K562 (cell line): Measurements from ENCODE around the gene MAP2K7. TPM values are rescaled to one million over a fixed set of nuclear protein-coding genes. Genes with fewer than 3 reads are reported as not detected.
A peak's percentile ranks its signal among the peaks of the same experiment; 100 is the strongest.

Source experiments
- ATF1 ChIP-seq, 2 experiments: fragments of 450-650 bp in 1 of 2; IDR thresholded peaks; 2 replicates each; pipeline ENCODE4 v1.6.1; 2016; ENCODE audit warnings: missing compliant biosample characterization in 1 of 2, missing genetic modification characterization in 1 of 2
- BACH1 ChIP-seq: fragments of 200-800 bp; sonication (Bioruptor generic); IDR thresholded peaks from 2 replicates; pipeline ENCODE4 v1.6.1; 2016; ENCODE audit warnings: missing genetic modification characterization, missing compliant biosample characterization
- CREM ChIP-seq: IDR thresholded peaks from 2 replicates; pipeline ENCODE4 v1.6.1; 2014; ENCODE audit warnings: antibody characterized with exemption, low read depth
- ETV6 ChIP-seq, 3 experiments: fragments of 150-350 bp in 1 of 3; sonication (generic) in 1 of 3; formaldehyde crosslinking in 1 of 3; IDR thresholded peaks; 2 replicates each; pipeline versions ENCODE4 v1.6.1 to v1.8.0; 2014 to 2022; ENCODE audit warnings: borderline replicate concordance in 2 of 3, low read depth in 2 of 3, antibody characterized with exemption in 1 of 3, low read length in 1 of 3, mild to moderate bottlenecking in 1 of 3, missing genetic modification reagents in 1 of 3
- GABPB1 ChIP-seq: sonication (generic); formaldehyde crosslinking; IDR thresholded peaks from 2 replicates; pipeline ENCODE4 v1.8.0; 2022; ENCODE audit warnings: mild to moderate bottlenecking, missing genetic modification reagents
- GABPB2 ChIP-seq: fragments of 250-450 bp; sonication (Bioruptor Pico); conservative IDR thresholded peaks from 2 replicates; pipeline ENCODE4 v1.5.1; 2021; ENCODE audit warnings: mild to moderate bottlenecking
- JUND ChIP-seq, 2 experiments: IDR thresholded peaks; 2 replicates in 1 of 2; 3 replicates in 1 of 2; pipeline ENCODE4 v1.6.1; 2011; ENCODE audit warnings: borderline replicate concordance in 2 of 2, low read depth in 2 of 2, low read length in 2 of 2, improper control_type of control experiment in 1 of 2, missing biosample characterization in 1 of 2, missing genetic modification characterization in 1 of 2, missing genetic modification reagents in 1 of 2
- KDM1A ChIP-seq, 2 experiments: fragments of 450-650 bp; IDR thresholded peaks; 2 replicates each; pipeline ENCODE4 v1.6.1; 2016; ENCODE audit warnings: mild to moderate bottlenecking in 2 of 2
- MED1 ChIP-seq: sonication (generic); formaldehyde crosslinking; IDR thresholded peaks from 2 replicates; pipeline ENCODE4 v1.8.1; 2023; ENCODE audit warnings: missing genetic modification reagents, borderline replicate concordance
- RNF2 ChIP-seq: sonication (generic); IDR thresholded peaks from 2 replicates; pipeline ENCODE4 v1.6.1; 2016
- TARDBP ChIP-seq: fragments of 450-650 bp; IDR thresholded peaks from 2 replicates; pipeline ENCODE4 v1.6.1; 2016
- TCF3 ChIP-seq: sonication (generic); formaldehyde crosslinking; IDR thresholded peaks from 2 replicates; pipeline ENCODE4 v1.4.0; 2020; ENCODE audit warnings: mild to moderate bottlenecking, missing genetic modification reagents
- ZEB2 ChIP-seq: fragments of 450-650 bp; IDR thresholded peaks from 2 replicates; pipeline ENCODE4 v1.6.1; 2016
- ZFP1 ChIP-seq: fragments of 450-650 bp; formaldehyde crosslinking; IDR thresholded peaks from 2 replicates; pipeline ENCODE4 v1.4.0; 2020; ENCODE audit warnings: mild to moderate bottlenecking, mixed read lengths
- ZKSCAN1 ChIP-seq: fragments of 150-350 bp; IDR thresholded peaks from 2 replicates; pipeline ENCODE4 v1.6.1; 2016; ENCODE audit warnings: low read depth, low read length
- ZNF124 ChIP-seq: sonication (generic); formaldehyde crosslinking; IDR thresholded peaks from 2 replicates; pipeline ENCODE4 v1.8.1; 2022; ENCODE audit warnings: missing genetic modification reagents
- ZNF239 ChIP-seq: fragments of 250-450 bp; sonication (Bioruptor Pico); IDR thresholded peaks from 2 replicates; pipeline ENCODE4 v1.4.0; 2020; ENCODE audit warnings: mild to moderate bottlenecking
- ZNF354B ChIP-seq: fragments of 250-450 bp; sonication (Bioruptor Pico); IDR thresholded peaks from 2 replicates; pipeline ENCODE4 v1.4.0; 2020
- ZNF707 ChIP-seq: fragments of 250-450 bp; sonication (Bioruptor Pico); conservative IDR thresholded peaks from 2 replicates; pipeline ENCODE4 v1.8.0; 2022; ENCODE audit warnings: inconsistent platforms, mild to moderate bottlenecking, moderate library complexity
- ZNF785 ChIP-seq: fragments of 250-450 bp; sonication (Bioruptor Pico); IDR thresholded peaks from 2 replicates; pipeline ENCODE4 v1.4.0; 2020; ENCODE audit warnings: mild to moderate bottlenecking
- ZSCAN29 ChIP-seq: fragments of 450-650 bp; IDR thresholded peaks from 2 replicates; pipeline ENCODE4 v1.6.1; 2017
- polyA plus RNA-seq, 8 experiments: library from polyadenylated mRNA; depleted of rRNA in 4 of 8; stranded (reverse) in 5 of 8; unstranded in 3 of 8; fragments of >200 nt; fragmentation: Nextera tagmentation in 2 of 8; fragmentation: Illumina TruSeq in 1 of 8; extraction: Ambion mirVana in 2 of 8; extraction: Trizol in 1 of 8; gene quantifications; 2 replicates each; pipeline versions ENCODE4 v1.2.1 to v1.2.3, GENCODE V29; 2011 to 2014; ENCODE audit warnings: inconsistent platforms in 1 of 8, missing spikeins in 1 of 8
- total RNA-seq, 7 experiments: library from RNA; depleted of rRNA in 6 of 7; stranded (reverse); fragments of >200 nt in 6 of 7; fragmentation: Illumina TruSeq in 2 of 7; extraction: Trizol in 2 of 7; gene quantifications; 2 replicates each; pipeline versions ENCODE4 v1.2.1 to v1.2.3, GENCODE V29; 2011 to 2021; ENCODE audit warnings: low replicate concordance in 1 of 7
- TF ChIP-seq, protein P1 (sequence below): fragments of 200-400 bp; formaldehyde crosslinking; IDR thresholded peaks from 2 replicates; pipeline ENCODE4 v1.6.1; 2017; ENCODE audit warnings: mild to moderate bottlenecking, low read depth, low read length, moderate library complexity
- TF ChIP-seq, protein P2 (sequence below): fragments of 450-650 bp; IDR thresholded peaks from 2 replicates; pipeline ENCODE4 v1.6.1; 2016; ENCODE audit warnings: antibody characterized with exemption
- TF ChIP-seq, protein P3 (sequence below), 2 experiments: fragments of 450-650 bp in 1 of 2; sonication (generic) in 1 of 2; formaldehyde crosslinking; conservative IDR thresholded peaks; 2 replicates each; pipeline versions ENCODE4 v1.4.0 to v1.8.1; 2020 to 2022; ENCODE audit warnings: mild to moderate bottlenecking in 1 of 2, missing genetic modification reagents in 1 of 2

MAP2K7 gene
- total and polyA plus RNA-seq, 9 of the 15 experiments (the other 6 are each of a cell fraction or from before 2014, with no cell fraction given) = 0.51 to 45.8 (median 14.1) TPM

DNA sequence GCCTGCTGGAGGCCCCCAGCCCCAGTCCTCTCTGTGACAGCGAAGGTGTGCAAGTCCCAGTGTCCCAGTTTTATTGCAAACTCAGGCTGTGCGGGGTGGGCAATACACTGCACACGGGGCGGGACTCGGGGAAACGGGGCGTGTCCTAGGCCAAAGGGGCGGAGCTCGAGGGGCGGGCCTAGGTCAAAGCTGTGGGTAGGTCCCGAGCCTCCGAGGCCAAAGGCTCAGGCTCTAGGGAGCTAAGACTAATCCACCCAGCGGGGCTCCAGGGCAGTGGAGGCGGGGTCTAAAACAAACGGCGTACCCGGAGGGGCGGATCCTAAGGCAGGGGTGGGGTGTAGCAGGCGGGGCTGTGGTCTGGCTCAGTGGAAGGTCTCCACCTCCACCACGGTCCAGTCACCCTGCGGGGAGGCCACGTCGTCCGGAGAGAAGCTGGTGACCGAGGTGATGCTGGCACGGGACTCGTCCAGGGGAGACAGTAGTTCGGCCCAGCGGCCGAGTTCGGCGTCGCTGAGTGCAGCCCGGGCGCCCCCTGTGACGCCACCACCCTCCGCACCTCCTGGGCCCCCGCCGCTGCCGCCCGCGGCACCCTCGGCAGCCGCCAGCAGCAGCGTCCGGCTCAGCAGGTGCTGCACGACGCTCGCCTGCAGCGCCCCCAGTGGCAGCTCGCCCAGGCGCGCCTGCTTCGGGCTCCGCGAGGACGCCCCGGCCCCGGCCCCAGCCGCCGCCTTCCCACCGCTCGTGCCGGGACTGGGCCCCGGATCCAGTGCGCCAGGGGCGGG lies 34.8 kb upstream of the MAP2K7 start (continued):
- no peak for TF ChIP-seq BACH1 (tag)
- TF ChIP-seq GABPB1 = peak; percentile 68
- 0 out of 2 replicates have a peak, but pooled peaks have one; percentile 19 for TF ChIP-seq TARDBP
- 0 out of 2 replicates have a peak, but pooled peaks have one; percentile 39 for TF ChIP-seq MED1 (CRISPR knock-in tag)
- no peak for TF ChIP-seq ZNF124
- TF ChIP-seq KDM1A (IDR thresholded peaks at IDR 0.05) = no peak
- TF ChIP-seq TCF3 = 0 out of 2 replicates have a peak, but pooled peaks have one; percentile 15
- TF ChIP-seq GABPB2 (CRISPR knock-in tag) = no peak
- no peak for TF ChIP-seq ETV6 (IDR thresholded peaks at IDR 0.05; ENCODE audit: borderline replicate concordance in 1 of 2, low read depth in 2 of 2, low read length in 1 of 2)
- no peak for TF ChIP-seq ETV6 (CRISPR knock-in tag; IDR thresholded peaks at IDR 0.05; ENCODE audit: borderline replicate concordance)
- TF ChIP-seq ZEB2 = peak; percentile 59; the same call in 1 of the 2 replicates
- no peak for TF ChIP-seq ZNF354B
- no peak for TF ChIP-seq JUND (IDR thresholded peaks at IDR 0.05; ENCODE audit: borderline replicate concordance, low read depth, low read length)
- TF ChIP-seq JUND (tag; IDR thresholded peaks at IDR 0.05; ENCODE audit: borderline replicate concordance, low read depth, low read length) = 0 out of 3 replicates have a peak, but pooled peaks have one; percentile 5
- TF ChIP-seq ZKSCAN1 = no peak
- no peak for TF ChIP-seq RNF2
- no peak for TF ChIP-seq ZNF707 (CRISPR knock-in tag)
- TF ChIP-seq, protein P1, sequence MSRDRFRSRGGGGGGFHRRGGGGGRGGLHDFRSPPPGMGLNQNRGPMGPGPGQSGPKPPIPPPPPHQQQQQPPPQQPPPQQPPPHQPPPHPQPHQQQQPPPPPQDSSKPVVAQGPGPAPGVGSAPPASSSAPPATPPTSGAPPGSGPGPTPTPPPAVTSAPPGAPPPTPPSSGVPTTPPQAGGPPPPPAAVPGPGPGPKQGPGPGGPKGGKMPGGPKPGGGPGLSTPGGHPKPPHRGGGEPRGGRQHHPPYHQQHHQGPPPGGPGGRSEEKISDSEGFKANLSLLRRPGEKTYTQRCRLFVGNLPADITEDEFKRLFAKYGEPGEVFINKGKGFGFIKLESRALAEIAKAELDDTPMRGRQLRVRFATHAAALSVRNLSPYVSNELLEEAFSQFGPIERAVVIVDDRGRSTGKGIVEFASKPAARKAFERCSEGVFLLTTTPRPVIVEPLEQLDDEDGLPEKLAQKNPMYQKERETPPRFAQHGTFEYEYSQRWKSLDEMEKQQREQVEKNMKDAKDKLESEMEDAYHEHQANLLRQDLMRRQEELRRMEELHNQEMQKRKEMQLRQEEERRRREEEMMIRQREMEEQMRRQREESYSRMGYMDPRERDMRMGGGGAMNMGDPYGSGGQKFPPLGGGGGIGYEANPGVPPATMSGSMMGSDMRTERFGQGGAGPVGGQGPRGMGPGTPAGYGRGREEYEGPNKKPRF = no peak
- TF ChIP-seq, protein P2, sequence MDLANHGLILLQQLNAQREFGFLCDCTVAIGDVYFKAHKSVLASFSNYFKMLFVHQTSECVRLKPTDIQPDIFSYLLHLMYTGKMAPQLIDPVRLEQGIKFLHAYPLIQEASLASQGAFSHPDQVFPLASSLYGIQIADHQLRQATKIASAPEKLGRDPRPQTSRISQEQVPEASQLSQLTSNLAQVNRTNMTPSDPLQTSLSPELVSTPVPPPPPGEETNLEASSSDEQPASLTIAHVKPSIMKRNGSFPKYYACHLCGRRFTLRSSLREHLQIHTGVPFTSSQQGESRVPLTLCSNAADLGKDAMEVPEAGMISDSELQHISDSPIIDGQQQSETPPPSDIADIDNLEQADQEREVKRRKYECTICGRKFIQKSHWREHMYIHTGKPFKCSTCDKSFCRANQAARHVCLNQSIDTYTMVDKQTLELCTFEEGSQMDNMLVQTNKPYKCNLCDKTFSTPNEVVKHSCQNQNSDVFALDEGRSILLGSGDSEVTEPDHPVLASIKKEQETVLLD = no peak
- peak; percentile 73 for TF ChIP-seq CREM
- TF ChIP-seq ZSCAN29 = no peak
- no peak for TF ChIP-seq ATF1 (CRISPR knock-in tag; IDR thresholded peaks at IDR 0.05)
- TF ChIP-seq ATF1 (tag; IDR thresholded peaks at IDR 0.05) = peak; percentile 73
- TF ChIP-seq, protein P3, sequence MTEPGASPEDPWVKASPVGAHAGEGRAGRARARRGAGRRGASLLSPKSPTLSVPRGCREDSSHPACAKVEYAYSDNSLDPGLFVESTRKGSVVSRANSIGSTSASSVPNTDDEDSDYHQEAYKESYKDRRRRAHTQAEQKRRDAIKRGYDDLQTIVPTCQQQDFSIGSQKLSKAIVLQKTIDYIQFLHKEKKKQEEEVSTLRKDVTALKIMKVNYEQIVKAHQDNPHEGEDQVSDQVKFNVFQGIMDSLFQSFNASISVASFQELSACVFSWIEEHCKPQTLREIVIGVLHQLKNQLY (CRISPR knock-in tag; conservative IDR thresholded peaks at IDR 0.05) = no peak
- TF ChIP-seq ZNF785 (CRISPR knock-in tag) = no peak
- TF ChIP-seq ZNF239 = no peak
- no peak for TF ChIP-seq ZFP1 (CRISPR knock-in tag)
